Stomach (tissue), 4 donors: ENCODE data around the gene KCNQ4.

Experiments
- POLR2AphosphoS5 ChIP-seq, 3 donors: sonication (generic); formaldehyde crosslinking; IDR thresholded peaks; one replicate each; pipeline ENCODE4 v1.6.1; 2016; ENCODE audit warnings: antibody characterized with exemption in 3 of 3
- TF ChIP-seq, protein P1 (sequence below), 7 experiments: fragments of 450-650 bp in 4 of 7; fragments of 200-600 bp in 3 of 7; sonication (generic) in 3 of 7; IDR thresholded peaks; one replicate each; pipeline ENCODE4 v1.5.1; 2016 to 2019; ENCODE audit warnings: antibody characterized with exemption in 7 of 7, control low read depth in 2 of 7, mild to moderate bottlenecking in 1 of 7

DNA sequence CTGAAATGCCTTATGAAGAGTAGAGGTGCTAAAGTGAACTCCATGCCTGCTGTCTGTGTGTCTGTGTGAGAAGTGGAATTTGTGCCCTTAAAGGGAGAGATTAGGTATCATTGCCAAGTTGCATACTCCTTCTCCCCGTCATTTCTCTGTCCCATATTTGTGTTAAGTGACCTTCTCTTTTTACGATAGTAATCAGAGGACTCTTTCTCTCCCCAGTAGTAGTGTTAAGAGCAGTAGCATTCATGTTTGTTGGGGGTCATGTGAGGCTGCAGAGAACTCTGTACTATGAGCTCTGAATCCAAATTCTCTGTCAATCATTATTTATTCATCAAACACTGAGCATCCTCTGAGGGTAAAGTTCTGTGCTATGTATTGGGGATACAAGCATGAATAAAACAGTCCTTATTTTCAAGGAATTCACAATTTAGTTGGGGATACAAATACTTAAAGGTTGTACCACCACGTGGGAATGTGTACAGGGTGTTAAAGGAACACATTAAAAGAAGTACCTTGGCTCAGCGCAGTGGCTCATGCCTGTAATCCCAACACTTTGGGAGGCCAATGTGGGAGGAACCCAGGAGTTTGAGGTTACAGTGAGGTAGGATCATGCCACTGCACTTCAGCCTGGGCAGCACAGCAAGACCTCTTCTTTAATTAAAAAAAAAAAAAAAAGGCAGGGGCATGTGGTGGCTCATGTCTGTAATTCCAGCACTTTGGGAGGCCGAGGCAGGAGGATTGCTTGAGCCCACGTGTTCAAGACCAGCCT lies 24.8 kb upstream of the KCNQ4 start:
- TF ChIP-seq, protein P1, sequence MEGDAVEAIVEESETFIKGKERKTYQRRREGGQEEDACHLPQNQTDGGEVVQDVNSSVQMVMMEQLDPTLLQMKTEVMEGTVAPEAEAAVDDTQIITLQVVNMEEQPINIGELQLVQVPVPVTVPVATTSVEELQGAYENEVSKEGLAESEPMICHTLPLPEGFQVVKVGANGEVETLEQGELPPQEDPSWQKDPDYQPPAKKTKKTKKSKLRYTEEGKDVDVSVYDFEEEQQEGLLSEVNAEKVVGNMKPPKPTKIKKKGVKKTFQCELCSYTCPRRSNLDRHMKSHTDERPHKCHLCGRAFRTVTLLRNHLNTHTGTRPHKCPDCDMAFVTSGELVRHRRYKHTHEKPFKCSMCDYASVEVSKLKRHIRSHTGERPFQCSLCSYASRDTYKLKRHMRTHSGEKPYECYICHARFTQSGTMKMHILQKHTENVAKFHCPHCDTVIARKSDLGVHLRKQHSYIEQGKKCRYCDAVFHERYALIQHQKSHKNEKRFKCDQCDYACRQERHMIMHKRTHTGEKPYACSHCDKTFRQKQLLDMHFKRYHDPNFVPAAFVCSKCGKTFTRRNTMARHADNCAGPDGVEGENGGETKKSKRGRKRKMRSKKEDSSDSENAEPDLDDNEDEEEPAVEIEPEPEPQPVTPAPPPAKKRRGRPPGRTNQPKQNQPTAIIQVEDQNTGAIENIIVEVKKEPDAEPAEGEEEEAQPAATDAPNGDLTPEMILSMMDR (IDR thresholded peaks at IDR 0.05): no peak
- no peak for TF ChIP-seq POLR2AphosphoS5 (IDR thresholded peaks at IDR 0.05)
